ENCODE data around the gene DRC1.

DNA sequence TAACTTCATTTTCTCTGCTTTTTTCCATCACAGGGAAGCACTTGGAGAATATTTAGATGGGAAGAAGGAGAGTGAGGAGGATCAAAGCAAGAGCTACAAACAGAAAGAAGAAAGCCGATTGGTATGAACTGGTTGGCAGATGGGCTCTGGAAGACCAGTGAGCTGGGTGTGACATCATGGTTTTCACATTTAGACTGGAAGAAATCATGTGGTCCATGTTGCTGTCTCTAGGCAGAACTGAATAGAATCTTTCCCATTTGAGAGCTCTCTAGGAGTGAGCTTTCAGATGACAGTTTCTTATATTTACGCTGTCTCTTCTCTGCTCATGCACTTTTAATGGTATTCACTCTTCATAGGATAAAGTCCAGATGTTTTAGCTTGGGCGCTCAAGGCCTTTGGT is 12.6 kb downstream of the DRC1 start:
- TF ChIP-seq SIN3A (IDR thresholded peaks at IDR 0.05; ENCODE audit: low read depth): no peak
- TF ChIP-seq POLR2AphosphoS5 (IDR thresholded peaks at IDR 0.05; ENCODE audit: low read depth, low read length): no peak
- TF ChIP-seq, protein P1, sequence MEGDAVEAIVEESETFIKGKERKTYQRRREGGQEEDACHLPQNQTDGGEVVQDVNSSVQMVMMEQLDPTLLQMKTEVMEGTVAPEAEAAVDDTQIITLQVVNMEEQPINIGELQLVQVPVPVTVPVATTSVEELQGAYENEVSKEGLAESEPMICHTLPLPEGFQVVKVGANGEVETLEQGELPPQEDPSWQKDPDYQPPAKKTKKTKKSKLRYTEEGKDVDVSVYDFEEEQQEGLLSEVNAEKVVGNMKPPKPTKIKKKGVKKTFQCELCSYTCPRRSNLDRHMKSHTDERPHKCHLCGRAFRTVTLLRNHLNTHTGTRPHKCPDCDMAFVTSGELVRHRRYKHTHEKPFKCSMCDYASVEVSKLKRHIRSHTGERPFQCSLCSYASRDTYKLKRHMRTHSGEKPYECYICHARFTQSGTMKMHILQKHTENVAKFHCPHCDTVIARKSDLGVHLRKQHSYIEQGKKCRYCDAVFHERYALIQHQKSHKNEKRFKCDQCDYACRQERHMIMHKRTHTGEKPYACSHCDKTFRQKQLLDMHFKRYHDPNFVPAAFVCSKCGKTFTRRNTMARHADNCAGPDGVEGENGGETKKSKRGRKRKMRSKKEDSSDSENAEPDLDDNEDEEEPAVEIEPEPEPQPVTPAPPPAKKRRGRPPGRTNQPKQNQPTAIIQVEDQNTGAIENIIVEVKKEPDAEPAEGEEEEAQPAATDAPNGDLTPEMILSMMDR (IDR thresholded peaks at IDR 0.05 in 2 of 3, conservative IDR thresholded peaks at IDR 0.05 in 1 of 3; ENCODE audit: borderline replicate concordance in 1 of 3, insufficient read depth in 1 of 3, low read depth in 2 of 3, low read length in 2 of 3): no peak
- no peak for TF ChIP-seq EZH2phosphoT487 (IDR thresholded peaks at IDR 0.05; ENCODE audit: borderline replicate concordance)
